GM18498 (cell line): ENCODE measurements around the gene GTF2E1.

ENCODE experiments used
- ATAC-seq: cut with Tn5 transposase; IDR thresholded peaks from one replicate; pipeline ENCODE4 v1.9.1; 2021; ENCODE audit warnings: mild to moderate bottlenecking, moderate library complexity; ENCODE audit not compliant: unreplicated experiment

GTF2E1 gene

GRCh38 chr3:120797857-120798256 lies 55.3 kb downstream of the GTF2E1 start:
- no peak for ATAC-seq

- no peak for ATAC-seq
Measured at GRCh38 chr3:120798346-120798745, 55.8 kb downstream of the GTF2E1 start.

GRCh38 chr3:120800625-120801024 lies 58.1 kb downstream of the GTF2E1 start:
- no peak for ATAC-seq

- no peak for ATAC-seq
Measured at GRCh38 chr3:120801484-120801883, 58.9 kb downstream of the GTF2E1 start.

GRCh38 chr3:120802916-120803315 lies 60.4 kb downstream of the GTF2E1 start:
- ATAC-seq, result no peak

- no peak for ATAC-seq
Measured at GRCh38 chr3:120816728-120817127, 74.2 kb downstream of the GTF2E1 start.

- ATAC-seq, result no peak
Measured at GRCh38 chr3:120820748-120821147, 78.2 kb downstream of the GTF2E1 start.

GRCh38 chr3:120821426-120821825 lies 78.9 kb downstream of the GTF2E1 start:
- no peak for ATAC-seq

- no peak for ATAC-seq
Measured at GRCh38 chr3:120823156-120823555, 80.6 kb downstream of the GTF2E1 start.

- no peak for ATAC-seq
Measured at GRCh38 chr3:120824613-120825012, 82.1 kb downstream of the GTF2E1 start.

GRCh38 chr3:120828796-120829195 lies 86.3 kb downstream of the GTF2E1 start:
- no peak for ATAC-seq

- no peak for ATAC-seq
Measured at GRCh38 chr3:120831066-120831465, 88.5 kb downstream of the GTF2E1 start.
